H1 (cell line): ENCODE data around the gene RAB10. TPM values are rescaled to one million over a fixed set of nuclear protein-coding genes. Genes with fewer than 3 reads are reported as not detected.

Source experiments
- CTCF ChIA-PET: fragments of 300-600 bp; sonication (Branson Sonifier 250); formaldehyde crosslinking; loops from one replicate; lab custom pipeline; 2021; ENCODE audit not compliant: partially characterized antibody; lab: Charles Lee
- POLR2A ChIA-PET: fragments of 300-600 bp; sonication (Branson Sonifier 250); formaldehyde crosslinking; loops from one replicate; lab custom pipeline; 2021; ENCODE audit warnings: inconsistent platforms; ENCODE audit not compliant: partially characterized antibody; lab: Charles Lee
- DNase-seq, 2 experiments: peaks; one replicate each; pipeline versions ENCODE4 v3.0.0 to v3.0.0-alpha.2; 2010 to 2022; ENCODE audit warnings: low spot score in 2 of 2, low read depth in 1 of 2, mixed read lengths in 1 of 2
- FAIRE-seq: peaks from 2 replicates; lab custom pipeline; 2011; peaks lifted over from hg19 to GRCh38; lab: Jason Lieb, UNC
- H2AFZ ChIP-seq: 2 replicates; pipeline ENCODE4 v1.8.1; 2012; ENCODE audit warnings: low read length, inconsistent platforms
- H2AK5ac ChIP-seq: 2 replicates; pipeline ENCODE4 v1.6.1; 2013; ENCODE audit warnings: low read depth, low read length
- H2BK120ac ChIP-seq: replicated peaks from 2 replicates; pipeline ENCODE3; 2013; ENCODE audit warnings: low read depth, low read length, inconsistent platforms
- H2BK12ac ChIP-seq: 2 replicates; pipeline ENCODE4 v1.6.1; 2013; ENCODE audit warnings: low read depth, low read length
- H2BK15ac ChIP-seq: 2 replicates; pipeline ENCODE4 v1.6.1; 2013; ENCODE audit warnings: low read length
- H2BK20ac ChIP-seq: 2 replicates; pipeline ENCODE4 v1.6.1; 2013; ENCODE audit warnings: low read length
- H2BK5ac ChIP-seq: 2 replicates; pipeline ENCODE4 v1.6.1; 2013; ENCODE audit warnings: low read depth, low read length
- H3K14ac ChIP-seq: 2 replicates; pipeline ENCODE4 v1.6.1; 2013; ENCODE audit warnings: inconsistent platforms; ENCODE audit not compliant: insufficient read length
- H3K18ac ChIP-seq: 2 replicates; pipeline ENCODE4 v1.6.1; 2013; ENCODE audit warnings: low read length; ENCODE audit errors: extremely low read depth
- H3K23ac ChIP-seq: 2 replicates; pipeline ENCODE4 v1.6.1; 2013; ENCODE audit warnings: inconsistent platforms; ENCODE audit not compliant: insufficient read length
- H3K23me2 ChIP-seq: 2 replicates; pipeline ENCODE4 v1.6.1; 2013; ENCODE audit warnings: low read depth, low read length
- H3K27ac ChIP-seq: 2 replicates; pipeline ENCODE4 v1.6.1; 2011; ENCODE audit warnings: low read depth, low read length, inconsistent platforms
- H3K27me3 ChIP-seq, 4 experiments: replicated peaks in 1 of 4; 1 replicate in 1 of 4; 2 replicates in 3 of 4; pipeline versions ENCODE4 v1.6.1 to v1.8.1; 2011 to 2013; ENCODE audit warnings: low read length in 3 of 4, mild to moderate bottlenecking in 3 of 4, inconsistent platforms in 2 of 4, mixed read lengths in 2 of 4, moderate library complexity in 1 of 4; ENCODE audit not compliant: control insufficient read depth in 3 of 4, insufficient read depth in 3 of 4; ENCODE audit errors: extremely low read depth in 1 of 4
- H3K36me3 ChIP-seq, 4 experiments: 2 replicates each; pipeline versions ENCODE4 v1.6.1 to v1.8.1; 2011 to 2013; ENCODE audit warnings: mild to moderate bottlenecking in 4 of 4, low read length in 3 of 4, moderate library complexity in 2 of 4, control low read depth in 1 of 4, inconsistent platforms in 1 of 4; ENCODE audit not compliant: insufficient read depth in 4 of 4, control insufficient read depth in 2 of 4
- H3K4ac ChIP-seq: replicated peaks from 2 replicates; pipeline ENCODE3; 2013; ENCODE audit warnings: low read length, low read depth, mixed read lengths, inconsistent platforms; ENCODE audit not compliant: insufficient read length
- H3K4me1 ChIP-seq, 4 experiments: replicated peaks in 1 of 4; 1 replicate in 1 of 4; 2 replicates in 3 of 4; pipeline versions ENCODE4 v1.6.1 to v1.8.1; 2011 to 2013; ENCODE audit warnings: low read length in 3 of 4, inconsistent platforms in 2 of 4, mixed read lengths in 1 of 4; ENCODE audit not compliant: insufficient read depth in 4 of 4, control insufficient read depth in 3 of 4
- H3K4me2 ChIP-seq, 2 experiments: 2 replicates each; pipeline versions ENCODE4 v1.6.1 to v1.8.1; 2011 to 2013; ENCODE audit warnings: low read depth in 2 of 2, low read length in 2 of 2, control low read depth in 1 of 2, inconsistent platforms in 1 of 2, mild to moderate bottlenecking in 1 of 2; ENCODE audit not compliant: insufficient read depth in 1 of 2
- H3K4me3 ChIP-seq, 4 experiments: fragments of 200-600, 300-600 bp in 1 of 4; sonication (generic), shearing (Covaris generic), sonication (Bioruptor Twin) in 1 of 4; 2 replicates each; pipeline versions ENCODE4 v1.5.1 to v1.8.1; 2011 to 2016; ENCODE audit warnings: low read length in 4 of 4, low read depth in 3 of 4, control low read depth in 2 of 4, inconsistent platforms in 2 of 4, mild to moderate bottlenecking in 2 of 4, mixed read lengths in 1 of 4, moderate library complexity in 1 of 4; ENCODE audit not compliant: insufficient read depth in 2 of 4; ENCODE audit errors: extremely low read depth in 1 of 4
- H3K56ac ChIP-seq: replicated peaks from 2 replicates; pipeline ENCODE3; 2013; ENCODE audit warnings: low read depth, mild to moderate bottlenecking, mixed read lengths, low read length, inconsistent platforms; ENCODE audit not compliant: insufficient read length
- H3K79me1 ChIP-seq: 2 replicates; pipeline ENCODE4 v1.6.1; 2013; ENCODE audit warnings: low read depth, low read length, control low read depth
- H3K79me2 ChIP-seq, 2 experiments: 2 replicates each; pipeline versions ENCODE4 v1.6.1 to v1.8.1; 2012 to 2013; ENCODE audit warnings: low read length in 2 of 2, mild to moderate bottlenecking in 2 of 2, inconsistent platforms in 1 of 2; ENCODE audit not compliant: insufficient read depth in 2 of 2, control insufficient read depth in 1 of 2
- H3K9ac ChIP-seq, 4 experiments: replicated peaks in 1 of 4; 1 replicate in 1 of 4; 2 replicates in 3 of 4; pipeline versions ENCODE4 v1.6.1 to v1.8.1; 2011 to 2013; ENCODE audit warnings: low read depth in 3 of 4, low read length in 3 of 4, control low read depth in 2 of 4, mild to moderate bottlenecking in 2 of 4, moderate library complexity in 2 of 4, inconsistent platforms in 1 of 4; ENCODE audit errors: extremely low read depth in 1 of 4
- H3K9me3 ChIP-seq, 2 experiments: 2 replicates each; pipeline versions ENCODE4 v1.6.1 to v1.8.1; 2012 to 2013; ENCODE audit warnings: mild to moderate bottlenecking in 2 of 2, moderate library complexity in 2 of 2, control low read depth in 1 of 2, inconsistent platforms in 1 of 2, low read depth in 1 of 2, low read length in 1 of 2, mixed read lengths in 1 of 2; ENCODE audit not compliant: insufficient read depth in 2 of 2
- H4K20me1 ChIP-seq, 2 experiments: replicated peaks in 1 of 2; 2 replicates each; pipeline versions ENCODE3 to v1.8.1; 2011 to 2013; ENCODE audit warnings: inconsistent platforms in 2 of 2, low read length in 2 of 2, mild to moderate bottlenecking in 1 of 2; ENCODE audit not compliant: insufficient read depth in 2 of 2, control insufficient read depth in 1 of 2
- H4K5ac ChIP-seq: 2 replicates; pipeline ENCODE4 v1.6.1; 2013; ENCODE audit warnings: low read length, low read depth, mixed read lengths, inconsistent platforms; ENCODE audit not compliant: insufficient read length
- H4K8ac ChIP-seq: 2 replicates; pipeline ENCODE4 v1.8.0; 2013; ENCODE audit warnings: mild to moderate bottlenecking, moderate library complexity, low read length, inconsistent platforms; ENCODE audit not compliant: insufficient read depth; ENCODE audit errors: extremely low read depth
- H4K91ac ChIP-seq: replicated peaks from 2 replicates; pipeline ENCODE3; 2013; ENCODE audit warnings: low read length, mixed read lengths, inconsistent platforms; ENCODE audit not compliant: insufficient read length
- CBX5 ChIP-seq: fragments of 300-800, 300-1000 bp; sonication (generic); IDR thresholded peaks from 2 replicates; pipeline ENCODE4 v1.7.1; 2016; ENCODE audit warnings: antibody characterized with exemption, low read length, low read depth
- CBX8 ChIP-seq: fragments of 300-800, 300-1000 bp; sonication (generic); IDR thresholded peaks from 2 replicates; pipeline ENCODE4 v1.7.1; 2016; ENCODE audit warnings: low read depth, low read length, borderline replicate concordance
- CHD2 ChIP-seq: IDR thresholded peaks from 2 replicates; pipeline ENCODE4 v1.6.1; 2012; ENCODE audit warnings: low read length, improper control_type of control experiment
- CTCF ChIP-seq, 3 experiments: IDR thresholded peaks; 1 replicate in 2 of 3; 2 replicates in 1 of 3; pipeline versions ENCODE4 v1.5.1 to v1.6.1; 2011; ENCODE audit warnings: low read length in 3 of 3, mild to moderate bottlenecking in 3 of 3, inconsistent platforms in 2 of 3, low read depth in 1 of 3, moderate library complexity in 1 of 3; ENCODE audit not compliant: insufficient read depth in 1 of 3; ENCODE audit errors: control extremely low read depth in 1 of 3
- EP300 ChIP-seq, 2 experiments: IDR thresholded peaks; 1 replicate in 1 of 2; 2 replicates in 1 of 2; pipeline ENCODE4 v1.6.1; 2011 to 2012; ENCODE audit warnings: low read depth in 2 of 2, low read length in 2 of 2, mild to moderate bottlenecking in 2 of 2, borderline replicate concordance in 1 of 2, inconsistent platforms in 1 of 2, moderate library complexity in 1 of 2
- JUN ChIP-seq: IDR thresholded peaks from 2 replicates; pipeline ENCODE4 v1.6.1; 2011; ENCODE audit warnings: low read depth, mild to moderate bottlenecking, improper control_type of control experiment, low read length
- KDM4A ChIP-seq: IDR thresholded peaks from one replicate; pipeline ENCODE4 v1.7.1; 2012; ENCODE audit warnings: low read depth, mild to moderate bottlenecking, moderate library complexity, low read length, inconsistent platforms; ENCODE audit not compliant: severe bottlenecking
- RFX5 ChIP-seq: IDR thresholded peaks from 2 replicates; pipeline ENCODE4 v1.6.1; 2011; ENCODE audit warnings: low read depth, low read length, improper control_type of control experiment, borderline replicate concordance
- SAP30 ChIP-seq: fragments of 300-600 bp; sonication (generic); IDR thresholded peaks from 2 replicates; pipeline ENCODE4 v1.7.1; 2012; ENCODE audit warnings: low read length, moderate library complexity, mild to moderate bottlenecking, inconsistent platforms; ENCODE audit not compliant: insufficient read depth, insufficient replicate concordance
- ZNF274 ChIP-seq: IDR thresholded peaks from 2 replicates; pipeline ENCODE4 v1.7.0; 2012; ENCODE audit warnings: low read length, borderline replicate concordance; ENCODE audit errors: extremely low read depth
- WGBS, 2 experiments: shearing (Covaris generic) in 1 of 2; methylation state at CpG; one replicate each; pipeline versions ENCODE4 v1.1.6 to v1.1.7; 2013 to 2015; ENCODE audit warnings: low lambda C conversion rate in 2 of 2, mixed read lengths in 2 of 2, inconsistent platforms in 1 of 2, low coverage in 1 of 2, missing lambda C conversion rate in 1 of 2; ENCODE audit not compliant: insufficient replicate concordance in 2 of 2, insufficient coverage in 1 of 2, insufficient read length in 1 of 2; ENCODE audit errors: extremely low coverage in 1 of 2, missing lambda C conversion rate in 1 of 2; 5-methylcytosine and 5-hydroxymethylcytosine counted together
- polyA plus RNA-seq, 7 experiments: library from polyadenylated mRNA; depleted of rRNA in 3 of 7; stranded (reverse) in 5 of 7; unstranded in 2 of 7; fragments of >200 nt in 5 of 7; fragments of 200-250 nt in 2 of 7; gene quantifications; 1 replicate in 5 of 7; 2 replicates in 1 of 7; 4 replicates in 1 of 7; pipeline versions ENCODE4 v1.2.1 to v1.2.3, GENCODE V29; 2011 to 2013; ENCODE audit warnings: missing spikeins in 2 of 7, mixed read lengths in 2 of 7
- total RNA-seq: library from RNA; stranded (reverse); fragmentation: NEBNext Ultra II Directional; extraction: Animal tissue kit (Norgen Biotek cat#: 25700); gene quantifications from 2 replicates; pipeline ENCODE4 v1.2.1, GENCODE V29; 2021

The RAB10 gene
- total and polyA plus RNA-seq, 2 of the 8 experiments (the other 6 are each of a cell fraction or from before 2014, with no cell fraction given) = 42.6 to 136 TPM

DNA sequence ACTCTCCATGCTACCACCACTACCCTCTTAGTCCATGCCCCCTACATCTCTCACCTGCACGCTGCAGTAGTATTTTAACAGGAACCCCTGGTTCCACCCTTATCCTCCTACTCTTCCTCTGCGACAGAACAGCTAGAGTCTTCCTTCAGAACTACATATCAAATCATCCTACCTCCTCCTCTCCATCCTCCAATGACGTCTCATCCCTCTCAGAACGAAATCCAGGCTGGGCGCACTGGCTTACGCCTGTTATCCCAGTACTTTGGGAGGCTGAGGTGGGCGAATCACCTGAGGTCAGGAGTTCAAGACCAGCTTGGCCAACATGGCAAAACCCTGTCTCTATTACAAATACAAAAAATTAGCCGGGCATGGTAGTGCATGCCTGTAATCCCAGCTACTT, 41.3 kb upstream of the RAB10 start:
- H2BK120ac ChIP-seq = no peak overlapping the region
- H3K36me3 ChIP-seq = no peaks in the 10 kb centered on the region
- no peak overlapping the region for H2BK5ac ChIP-seq
- H3K9me3 ChIP-seq = no peaks in the 10 kb centered on the region
- no peak overlapping the region for H3K27ac ChIP-seq
- H4K91ac ChIP-seq = no peak overlapping the region
- no peaks in the 10 kb centered on the region for H3K27me3 ChIP-seq
- H3K4me2 ChIP-seq = no peak overlapping the region
- no peak overlapping the region for H3K56ac ChIP-seq
- no peak overlapping the region for H3K23ac ChIP-seq
- no peak overlapping the region for H3K14ac ChIP-seq
- TF ChIP-seq CBX8 = no peak
- no peak for TF ChIP-seq EP300 (IDR thresholded peaks at IDR 0.05; ENCODE audit: borderline replicate concordance in 1 of 2, low read depth in 2 of 2, low read length in 2 of 2)
- no peak for TF ChIP-seq CHD2
- no peak for TF ChIP-seq CTCF (IDR thresholded peaks at IDR 0.05; ENCODE audit: control extremely low read depth in 1 of 3, insufficient read depth in 1 of 3, low read depth in 1 of 3, low read length in 3 of 3)
- no peak for TF ChIP-seq CBX5
- TF ChIP-seq KDM4A = no peak
- TF ChIP-seq SAP30 = no peak
- TF ChIP-seq RFX5 = no peak
- no peak for TF ChIP-seq ZNF274
- TF ChIP-seq JUN = no peak
- H3K79me2 ChIP-seq = no peaks in the 10 kb centered on the region
- H4K8ac ChIP-seq = no peak overlapping the region
- H2AFZ ChIP-seq = no peak overlapping the region
- no peak overlapping the region for H3K18ac ChIP-seq
- no peak overlapping the region for H2BK12ac ChIP-seq
- 91% methylated on average over 8 of the region's 8 CpGs; no CpG with 5 or more reads in 1 of the 2 experiments for WGBS, 2 experiments
- H2BK15ac ChIP-seq = no peak overlapping the region
- H3K4me1 ChIP-seq = peaks cover 0 to under 1% (median 0%) of the 10 kb centered on the region in 4 experiments; a peak in 1 of 7 replicates
- DNase-seq (no peak), FAIRE-seq (no peak)
- H3K4ac ChIP-seq = no peak overlapping the region
- no peak overlapping the region for H3K4me3 ChIP-seq
- H3K23me2 ChIP-seq = no peaks in the 10 kb centered on the region
- H4K20me1 ChIP-seq = no peaks in the 10 kb centered on the region
- no peak overlapping the region for H3K9ac ChIP-seq
- no peak overlapping the region for H2BK20ac ChIP-seq
- H4K5ac ChIP-seq = no peak overlapping the region
- no peaks in the 10 kb centered on the region for H3K79me1 ChIP-seq
- POLR2A ChIA-PET = interaction anchor here (1.0 to 1.1 kb wide), 2 partner anchors 10 to 41 kb away, joined by 3 read pairs; partner anchors contain the start of genes KIF3C and RAB10
- CTCF ChIA-PET = interaction anchor here (0.8 to 5.5 kb wide), 8 partner anchors 8 to 154 kb away, joined by 3 to 81 read pairs (median 5); no protein-coding TSS in a partner anchor
- no peak overlapping the region for H2AK5ac ChIP-seq
